Measurements from ENCODE around the gene PSMD6.

- TF ChIP-seq, protein P1, sequence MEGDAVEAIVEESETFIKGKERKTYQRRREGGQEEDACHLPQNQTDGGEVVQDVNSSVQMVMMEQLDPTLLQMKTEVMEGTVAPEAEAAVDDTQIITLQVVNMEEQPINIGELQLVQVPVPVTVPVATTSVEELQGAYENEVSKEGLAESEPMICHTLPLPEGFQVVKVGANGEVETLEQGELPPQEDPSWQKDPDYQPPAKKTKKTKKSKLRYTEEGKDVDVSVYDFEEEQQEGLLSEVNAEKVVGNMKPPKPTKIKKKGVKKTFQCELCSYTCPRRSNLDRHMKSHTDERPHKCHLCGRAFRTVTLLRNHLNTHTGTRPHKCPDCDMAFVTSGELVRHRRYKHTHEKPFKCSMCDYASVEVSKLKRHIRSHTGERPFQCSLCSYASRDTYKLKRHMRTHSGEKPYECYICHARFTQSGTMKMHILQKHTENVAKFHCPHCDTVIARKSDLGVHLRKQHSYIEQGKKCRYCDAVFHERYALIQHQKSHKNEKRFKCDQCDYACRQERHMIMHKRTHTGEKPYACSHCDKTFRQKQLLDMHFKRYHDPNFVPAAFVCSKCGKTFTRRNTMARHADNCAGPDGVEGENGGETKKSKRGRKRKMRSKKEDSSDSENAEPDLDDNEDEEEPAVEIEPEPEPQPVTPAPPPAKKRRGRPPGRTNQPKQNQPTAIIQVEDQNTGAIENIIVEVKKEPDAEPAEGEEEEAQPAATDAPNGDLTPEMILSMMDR (IDR thresholded peaks at IDR 0.05): no peak
- no peak for TF ChIP-seq POLR2A (IDR thresholded peaks at IDR 0.05)
Measured at GRCh38 chr3:64008017-64008416, 15.3 kb downstream of the PSMD6 start.
